WTC11 (cell line): ENCODE results near the gene BCO1. TPM values are rescaled to one million over a fixed set of nuclear protein-coding genes. Genes with fewer than 3 reads are reported as not detected.

Experiments
- ATAC-seq: fragments of 200-7000 bp; cut with Tn5 transposase; 2 replicates; pipeline ENCODE4 v1.10.0; 2021; ENCODE audit warnings: mild to moderate bottlenecking, moderate library complexity
- CTCF ChIA-PET: fragments of 300-600 bp; sonication (Branson Sonifier 250); formaldehyde crosslinking; loops from one replicate; lab custom pipeline; 2021; ENCODE audit warnings: antibody characterized with exemption; lab: Charles Lee
- POLR2A ChIA-PET: fragments of 350-600 bp; sonication (Branson Sonifier 250); formaldehyde crosslinking; loops from one replicate; lab custom pipeline; 2021; ENCODE audit warnings: antibody characterized with exemption; lab: Charles Lee
- DNase-seq: peaks from one replicate; pipeline ENCODE4 v3.0.0; 2021; ENCODE audit warnings: low spot score
- H3K27ac Mint-ChIP-seq: 2 replicates; pipeline ENCODE4 v1.8.0; 2021; ENCODE audit warnings: mixed read lengths
- H3K27me3 Mint-ChIP-seq: 2 replicates; pipeline ENCODE4 v1.8.0; 2021; ENCODE audit warnings: low read depth, mild to moderate bottlenecking, moderate library complexity, mixed read lengths
- H3K36me3 Mint-ChIP-seq: 2 replicates; pipeline ENCODE4 v1.8.0; 2021; ENCODE audit warnings: mixed read lengths
- H3K4me1 Mint-ChIP-seq: 2 replicates; pipeline ENCODE4 v1.8.0; 2022; ENCODE audit warnings: mixed read lengths
- H3K4me3 Mint-ChIP-seq: 2 replicates; pipeline ENCODE4 v1.8.0; 2021; ENCODE audit warnings: mild to moderate bottlenecking, moderate library complexity, mixed read lengths
- H3K9me3 Mint-ChIP-seq: 2 replicates; pipeline ENCODE4 v1.8.0; 2021; ENCODE audit warnings: mixed read lengths
- ATF2 ChIP-seq: sonication (generic); formaldehyde crosslinking; IDR thresholded peaks from 2 replicates; pipeline ENCODE4 v1.8.1; 2022; ENCODE audit warnings: low read depth, missing genetic modification reagents, borderline replicate concordance
- CTCF ChIP-seq: fragments of 200-600 bp; IDR thresholded peaks from 2 replicates; pipeline ENCODE4 v1.8.0; 2022; ENCODE audit warnings: antibody characterized with exemption
- ESRRA ChIP-seq: sonication (generic); formaldehyde crosslinking; IDR thresholded peaks from 2 replicates; pipeline ENCODE4 v1.8.1; 2022; ENCODE audit warnings: mild to moderate bottlenecking, missing genetic modification reagents, borderline replicate concordance
- ETV6 ChIP-seq: sonication (generic); formaldehyde crosslinking; IDR thresholded peaks from 2 replicates; pipeline ENCODE4 v1.8.1; 2022; ENCODE audit warnings: mild to moderate bottlenecking, missing genetic modification reagents
- GABPB1 ChIP-seq: sonication (generic); formaldehyde crosslinking; IDR thresholded peaks from 2 replicates; pipeline ENCODE4 v1.8.1; 2023; ENCODE audit warnings: mild to moderate bottlenecking, missing genetic modification reagents
- HMGA2 ChIP-seq: fragments of 250-450 bp; sonication (Bioruptor Pico); IDR thresholded peaks from 2 replicates; pipeline ENCODE4 v1.4.0; 2021; ENCODE audit warnings: mild to moderate bottlenecking, moderate library complexity
- JUN ChIP-seq: sonication (generic); formaldehyde crosslinking; IDR thresholded peaks from 2 replicates; pipeline ENCODE4 v1.8.0; 2023; ENCODE audit warnings: mild to moderate bottlenecking, missing genetic modification reagents
- MYBL2 ChIP-seq: sonication (generic); formaldehyde crosslinking; IDR thresholded peaks from 2 replicates; pipeline ENCODE4 v1.8.1; 2023; ENCODE audit warnings: mild to moderate bottlenecking, moderate library complexity, missing genetic modification reagents
- NFATC4 ChIP-seq: fragments of 250-450 bp; sonication (Bioruptor Pico); IDR thresholded peaks from 2 replicates; pipeline ENCODE4 v1.9.0; 2021; ENCODE audit warnings: mild to moderate bottlenecking
- NFYB ChIP-seq: sonication (generic); formaldehyde crosslinking; conservative IDR thresholded peaks from 2 replicates; pipeline ENCODE4 v1.8.0; 2022; ENCODE audit warnings: low read depth, missing genetic modification reagents
- PRDM15 ChIP-seq: sonication (generic); formaldehyde crosslinking; IDR thresholded peaks from 2 replicates; pipeline ENCODE4 v1.8.0; 2022; ENCODE audit warnings: missing genetic modification reagents
- PRRX2 ChIP-seq: fragments of 250-450 bp; sonication (Bioruptor Pico); IDR thresholded peaks from 2 replicates; pipeline ENCODE4 v1.8.0; 2021; ENCODE audit warnings: mild to moderate bottlenecking
- RELA ChIP-seq: sonication (generic); formaldehyde crosslinking; IDR thresholded peaks from 2 replicates; pipeline ENCODE4 v1.8.1; 2022; ENCODE audit warnings: missing genetic modification reagents, mild to moderate bottlenecking, borderline replicate concordance
- TCF7 ChIP-seq: sonication (generic); formaldehyde crosslinking; IDR thresholded peaks from 2 replicates; pipeline ENCODE4 v1.8.0; 2022; ENCODE audit warnings: mild to moderate bottlenecking, low read depth, missing genetic modification reagents, moderate library complexity
- TEAD1 ChIP-seq: sonication (generic); formaldehyde crosslinking; IDR thresholded peaks from 2 replicates; pipeline ENCODE4 v1.8.0; 2022; ENCODE audit warnings: mild to moderate bottlenecking, missing genetic modification reagents
- TEAD4 ChIP-seq: sonication (generic); formaldehyde crosslinking; IDR thresholded peaks from 2 replicates; pipeline ENCODE4 v1.8.0; 2022; ENCODE audit warnings: mild to moderate bottlenecking, missing genetic modification reagents
- USF1 ChIP-seq: sonication (generic); formaldehyde crosslinking; IDR thresholded peaks from 2 replicates; pipeline ENCODE4 v1.8.0; 2022; ENCODE audit warnings: mild to moderate bottlenecking, missing genetic modification reagents
- ZNF671 ChIP-seq: fragments of 250-450 bp; sonication (Bioruptor Pico); IDR thresholded peaks from 2 replicates; pipeline ENCODE4 v1.8.0; 2021; ENCODE audit warnings: mild to moderate bottlenecking
- total RNA-seq: library from RNA; stranded (reverse); gene quantifications from 3 replicates; pipeline ENCODE4 v1.2.3, GENCODE V29; 2021

BCO1 gene
- total RNA-seq, 1 experiment from 2014 or later: 0.15 TPM

GRCh38 chr16:81195885-81196534 is 42.5 kb upstream of the BCO1 start (continued):
- no peak for TF ChIP-seq PRDM15 (CRISPR knock-in tag)
- TF ChIP-seq, all 79 proteins: peak for 0

- ATAC-seq: no peak
- 0 out of 2 replicates have a peak, but pooled peaks have one; percentile 22 for TF ChIP-seq GABPB1 (CRISPR knock-in tag)
- no peak for TF ChIP-seq ZNF671 (CRISPR knock-in tag)
- no peak for TF ChIP-seq JUN (CRISPR knock-in tag)
- TF ChIP-seq, all 79 proteins: peak for 1
- Mint-ChIP-seq H3K9me3 (no peaks in the 10 kb centered on the region), H3K36me3 (no peaks in the 10 kb centered on the region), H3K4me3 (no peak overlapping the region), H3K27me3 (no peaks in the 10 kb centered on the region), H3K4me1 (no peaks in the 10 kb centered on the region), H3K27ac (no peak overlapping the region)
- ChIA-PET CTCF (interaction anchor here (0.8 to 1.3 kb wide), 8 partner anchors 11 to 162 kb away, joined by 3 to 5 read pairs (median 4); partner anchors contain the start of gene ATMIN), POLR2A (no interaction called here)
- DNase-seq: no peak
Observed at GRCh38 chr16:81198635-81199034, 39.9 kb upstream of the BCO1 start.

GRCh38 chr16:81201267-81201666 is 37.2 kb upstream of the BCO1 start:
- ATAC-seq: no peak
- no peak overlapping the region for H3K27ac Mint-ChIP-seq
- no peak for TF ChIP-seq NFYB (CRISPR knock-in tag)
- TF ChIP-seq PRRX2 (CRISPR knock-in tag): no peak
- no peak for TF ChIP-seq ZNF671 (CRISPR knock-in tag)
- H3K4me1 Mint-ChIP-seq: no peaks in the 10 kb centered on the region
- H3K36me3 Mint-ChIP-seq: no peaks in the 10 kb centered on the region
- H3K4me3 Mint-ChIP-seq: no peak overlapping the region
- H3K9me3 Mint-ChIP-seq: no peaks in the 10 kb centered on the region
- CTCF ChIA-PET: interaction anchor here (0.7 kb wide), 1 partner anchor 528 kb away, joined by 3 read pairs; no protein-coding TSS in a partner anchor
- no peak for DNase-seq
- no peaks in the 10 kb centered on the region for H3K27me3 Mint-ChIP-seq
- POLR2A ChIA-PET: interaction anchor here (0.6 kb wide), 1 partner anchor 53 kb away, joined by 3 read pairs; no protein-coding TSS in a partner anchor

GRCh38 chr16:81204798-81205680 is 33.5 kb upstream of the BCO1 start:
- ChIA-PET CTCF (interaction anchor here (0.6 to 2.7 kb wide), 36 partner anchors 8 to 492 kb away, joined by 3 to 19 read pairs (median 4); partner anchors contain the start of genes ATMIN, BCO1, C16orf46 and GAN), POLR2A (interaction anchor here (0.7 kb wide), 1 partner anchor 181 kb away, joined by 3 read pairs; no protein-coding TSS in a partner anchor)
- H3K4me1 Mint-ChIP-seq: no peaks in the 10 kb centered on the region
- H3K27ac Mint-ChIP-seq: no peak overlapping the region
- no peaks in the 10 kb centered on the region for H3K9me3 Mint-ChIP-seq
- H3K36me3 Mint-ChIP-seq: no peaks in the 10 kb centered on the region
- TF ChIP-seq CTCF (peak; percentile 41), NFATC4 (CRISPR knock-in tag) (no peak)
- H3K4me3 Mint-ChIP-seq: no peak overlapping the region
- no peak; the same call in 1 of the 2 replicates for ATAC-seq
- DNase-seq: no peak
- no peaks in the 10 kb centered on the region for H3K27me3 Mint-ChIP-seq

- H3K27me3 Mint-ChIP-seq: no peaks in the 10 kb centered on the region
- no peak overlapping the region for H3K27ac Mint-ChIP-seq
- no peaks in the 10 kb centered on the region for H3K36me3 Mint-ChIP-seq
- H3K4me1 Mint-ChIP-seq: no peaks in the 10 kb centered on the region
- POLR2A ChIA-PET: interaction anchor here (0.6 to 0.7 kb wide), 2 partner anchors 26 to 328 kb away, joined by 3 read pairs; no protein-coding TSS in a partner anchor
- no peak overlapping the region for H3K4me3 Mint-ChIP-seq
- DNase-seq (no peak), ATAC-seq (no peak)
- no peaks in the 10 kb centered on the region for H3K9me3 Mint-ChIP-seq
- CTCF ChIA-PET: no interaction called here
- TF ChIP-seq GABPB1 (CRISPR knock-in tag) (no peak), RELA (CRISPR knock-in tag) (no peak), TEAD1 (CRISPR knock-in tag) (no peak), TEAD4 (CRISPR knock-in tag) (no peak), ESRRA (CRISPR knock-in tag) (no peak), HMGA2 (CRISPR knock-in tag) (no peak), MYBL2 (no peak), USF1 (no peak), ATF2 (CRISPR knock-in tag) (no peak), ETV6 (no peak), TCF7 (no peak)
Observed at GRCh38 chr16:81207076-81207475, 31.4 kb upstream of the BCO1 start.
